GM11168 (cell line): ENCODE measurements around the gene ZNF3.

Experiments used
- in situ Hi-C: fragments of 300-500 bp; cut with MboI; formaldehyde crosslinking; loops from one replicate; pipeline ENCODE4 v1.12.0; 2022; ENCODE audit warnings: low sequenced_read_pairs; ENCODE audit not compliant: unreplicated experiment

Gene ZNF3

DNA sequence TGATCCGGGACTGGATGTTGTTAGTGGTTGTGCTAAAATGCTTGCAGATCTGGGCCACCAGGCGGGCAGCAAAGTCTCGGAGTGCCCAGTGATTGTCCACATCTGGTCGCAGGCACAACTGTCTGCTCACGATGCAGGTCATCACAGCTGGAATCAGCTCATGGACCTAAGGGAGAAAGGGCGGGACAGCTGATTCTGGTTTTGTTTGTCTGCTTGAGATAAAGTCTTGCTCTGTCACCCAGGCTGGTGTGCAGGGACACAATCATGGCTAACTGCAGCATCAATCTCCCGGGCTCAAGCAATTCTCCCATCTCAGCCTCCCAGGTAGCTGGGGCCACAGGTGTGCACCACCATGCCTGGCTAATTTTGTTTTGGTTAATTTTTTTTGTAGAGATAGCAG lies 29.6 kb upstream of the ZNF3 start:
- in situ Hi-C loops: no loop called here

DNA sequence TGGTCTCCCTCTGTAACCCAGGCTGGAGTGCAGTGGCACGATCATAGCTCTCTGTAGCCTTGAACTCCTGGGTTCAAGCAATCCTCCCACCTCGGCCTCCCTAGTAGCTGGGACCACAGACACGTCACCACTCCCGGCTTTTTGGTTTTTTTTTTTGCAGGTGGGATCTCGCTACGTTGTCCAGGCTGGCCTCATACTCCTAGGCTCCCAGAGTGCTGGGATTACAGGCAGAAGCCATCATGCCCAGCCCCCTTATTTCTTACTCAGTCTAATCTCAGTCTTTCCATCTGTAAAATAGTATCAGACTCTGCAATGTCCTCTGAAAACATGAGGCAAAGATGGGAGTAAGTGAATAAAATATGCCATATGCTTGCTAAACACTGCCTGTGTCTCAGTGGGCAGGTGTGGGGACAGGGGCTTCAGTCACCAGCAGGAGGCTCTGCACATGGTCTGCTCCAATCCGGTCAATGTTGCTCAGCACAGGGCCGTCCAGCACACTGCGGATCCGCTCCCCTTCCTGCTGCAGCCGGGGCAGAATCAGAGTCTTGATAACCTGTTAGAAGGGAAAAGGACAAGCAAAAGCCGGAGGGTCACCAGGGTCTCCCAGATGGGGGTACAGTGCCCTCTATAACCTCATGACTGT lies 28.1 kb upstream of the ZNF3 start:
- in situ Hi-C loops: no loop called here

- in situ Hi-C loops: no loop called here
Observed at GRCh38 chr7:100107890-100108289, 26.4 kb upstream of the ZNF3 start.

DNA sequence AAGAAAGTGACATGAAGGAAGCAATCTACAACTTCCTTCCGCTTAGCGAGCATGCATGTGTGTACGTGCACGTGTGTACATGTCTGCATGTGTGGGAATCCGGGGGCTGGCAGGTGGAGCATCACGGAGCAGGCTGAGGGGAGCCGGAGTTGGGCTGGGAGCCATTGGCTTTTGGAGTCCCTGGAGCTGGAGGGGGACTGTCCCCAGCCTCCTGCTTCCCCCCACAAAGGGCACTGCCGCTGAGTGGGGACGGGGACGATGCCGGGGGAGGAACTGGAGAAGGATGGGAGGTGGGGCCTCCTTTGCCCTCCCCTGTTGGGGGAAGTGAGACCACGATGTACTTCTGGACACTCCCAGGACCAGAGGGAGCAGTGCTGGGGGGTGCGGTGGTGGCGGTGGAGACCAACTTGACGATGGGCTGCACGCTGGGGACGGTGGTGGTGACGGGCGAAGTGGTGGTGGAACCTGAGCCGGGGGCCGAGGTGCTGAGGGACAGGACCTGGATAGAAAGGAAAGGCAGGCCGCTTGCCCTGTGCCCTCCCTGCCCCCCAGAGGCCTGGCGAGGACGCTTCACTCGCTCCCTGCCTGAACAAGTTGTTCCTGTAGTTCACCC lies 25.7 kb upstream of the ZNF3 start:
- in situ Hi-C loops: no loop called here

DNA sequence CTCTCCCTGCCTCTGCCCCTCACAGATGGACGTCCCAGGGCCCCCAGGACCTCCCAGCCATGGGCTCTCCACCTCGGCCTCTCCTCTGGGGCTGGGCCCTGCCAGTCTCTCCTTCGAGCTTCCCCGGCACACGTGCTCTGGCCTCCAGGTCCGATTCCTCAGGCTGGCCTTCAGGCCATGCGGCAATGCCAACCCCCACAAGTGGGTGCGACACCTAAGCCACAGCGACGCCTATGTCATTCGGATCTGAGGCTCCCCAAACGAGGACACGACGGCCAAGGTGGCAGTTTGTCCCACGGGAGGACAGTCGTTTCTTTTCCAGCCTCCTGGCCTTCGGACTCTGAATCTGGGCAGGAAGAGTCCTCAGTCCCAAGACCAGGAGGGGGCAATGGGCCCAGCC lies 25.1 kb upstream of the ZNF3 start:
- in situ Hi-C loops: no loop called here

- in situ Hi-C loops: no loop called here
Observed at GRCh38 chr7:100105534-100105933, 24.0 kb upstream of the ZNF3 start.

DNA sequence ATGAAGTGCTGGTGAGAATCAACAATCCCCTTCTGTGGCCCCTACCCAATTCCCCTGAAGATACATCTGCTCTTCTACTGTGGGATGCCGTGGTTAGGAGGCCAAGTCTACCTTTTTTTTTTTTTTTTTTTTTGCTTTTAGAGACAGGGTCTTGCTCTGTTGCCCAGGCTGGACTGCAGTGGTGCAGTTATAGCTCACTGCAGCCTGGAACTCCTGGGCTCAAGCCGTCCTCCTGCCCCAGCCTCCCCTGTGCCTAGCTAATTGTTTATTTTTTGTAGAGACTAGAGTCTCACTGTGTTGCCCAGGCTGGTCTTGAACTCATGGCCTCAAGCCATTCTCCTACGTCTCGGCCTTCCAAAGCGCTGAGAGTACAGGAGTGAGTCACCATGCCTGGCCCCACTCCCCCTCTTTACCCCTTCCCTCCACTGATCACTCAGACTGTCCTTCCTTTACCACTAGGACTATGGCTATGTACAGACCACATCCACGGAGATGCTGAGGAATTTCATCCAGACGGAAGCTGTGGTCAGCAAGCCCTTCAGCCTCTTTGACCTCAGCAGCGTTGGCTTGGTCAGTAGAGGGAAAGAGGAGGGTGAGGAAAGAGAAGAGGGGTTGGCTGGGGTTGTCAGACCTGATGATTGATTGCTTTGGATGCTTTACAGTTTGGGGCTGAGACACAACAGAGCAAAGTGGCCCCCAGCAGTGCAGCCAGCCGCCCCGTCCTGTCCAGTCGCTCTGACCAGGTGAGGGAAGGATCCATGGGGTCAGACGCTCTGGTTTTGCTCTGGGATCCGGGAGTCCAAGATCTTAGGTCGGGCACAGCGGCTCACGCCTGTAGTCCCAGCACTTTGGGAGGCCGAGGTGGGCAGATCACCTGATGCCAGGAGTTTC lies 21.7 kb upstream of the ZNF3 start:
- in situ Hi-C loops: no loop called here

DNA sequence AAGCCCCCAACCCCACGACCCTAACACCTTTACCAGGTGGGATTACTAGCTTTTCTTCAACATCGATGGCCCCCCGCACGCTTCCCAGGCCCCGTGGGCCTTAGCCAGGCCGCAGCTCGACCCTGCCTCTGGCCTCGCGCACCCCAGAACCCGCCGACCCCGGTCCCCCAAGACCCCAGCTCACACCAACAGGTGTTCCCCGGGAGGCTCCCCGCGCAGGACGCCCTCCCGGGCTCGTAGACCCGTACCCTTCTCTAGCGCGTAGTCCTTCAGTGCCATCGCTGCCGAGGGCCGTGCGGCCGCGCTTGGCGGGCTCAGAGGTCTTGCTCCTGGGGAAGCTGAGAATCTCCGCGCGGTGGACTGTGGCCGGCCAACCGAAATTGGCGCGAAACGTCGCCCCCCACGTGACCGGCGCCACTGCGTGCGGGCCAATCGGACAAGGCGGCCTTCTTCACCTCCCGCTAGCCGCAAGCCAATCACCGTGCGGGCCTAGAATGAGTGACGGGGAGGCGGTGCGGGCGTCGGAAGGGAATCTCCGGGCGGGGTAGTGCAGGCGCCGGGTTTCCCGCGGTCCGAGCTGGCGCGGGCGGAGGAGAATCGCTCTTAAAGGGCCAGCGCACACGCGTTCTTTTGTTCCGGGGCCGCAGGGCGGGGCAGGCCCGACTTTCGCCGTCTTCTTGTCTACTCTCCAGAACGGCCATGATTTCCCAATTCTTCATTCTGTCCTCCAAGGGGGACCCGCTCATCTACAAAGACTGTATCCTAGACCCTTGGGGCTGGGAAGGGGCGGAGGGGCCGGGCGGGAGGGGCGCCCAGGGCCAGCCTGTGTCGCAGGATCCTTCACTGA lies 19.7 kb upstream of the ZNF3 start, which contains the start of the genes AP4M1 and MCM7:
Gene AP4M1, plus strand, starts transcription at position 628 of the 847 bp plus-strand sequence. Its CDS starts 72 bp downstream, at position 700.
Gene MCM7, minus strand, starts transcription at position 382 of the 847 bp plus-strand sequence. Its CDS starts 103 bp downstream, at position 279.
- in situ Hi-C loops: no loop called here

DNA sequence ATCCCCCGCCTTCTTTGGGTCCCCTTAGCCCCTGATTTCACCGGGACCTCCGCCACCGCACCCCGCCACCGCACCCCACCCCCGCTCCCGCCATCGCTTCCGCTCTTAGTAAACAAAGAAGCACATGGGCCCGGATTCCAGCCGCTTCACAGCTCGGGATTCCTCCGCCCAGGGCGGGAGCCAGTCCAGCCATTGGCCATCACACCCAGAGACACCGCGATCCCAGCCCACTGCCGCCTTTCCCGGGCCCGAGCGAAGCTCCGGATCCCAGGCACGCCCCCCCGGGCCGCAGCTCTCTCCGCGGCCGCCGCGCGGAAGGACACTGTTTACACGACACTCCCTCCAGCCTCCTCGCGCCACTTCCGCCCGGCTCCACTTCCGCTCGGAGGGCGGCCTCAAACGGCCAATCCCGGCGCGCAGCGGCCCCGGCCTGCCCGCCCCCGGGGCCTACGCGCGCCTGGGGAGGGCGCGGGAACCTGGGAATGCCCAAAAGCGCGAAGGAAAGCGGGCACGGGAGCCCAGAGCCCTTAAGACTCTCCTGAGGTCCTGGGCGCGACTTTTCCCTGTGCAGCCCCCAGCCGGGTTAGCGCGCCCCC lies 19.0 kb upstream of the ZNF3 start:
- in situ Hi-C loops: no loop called here

DNA sequence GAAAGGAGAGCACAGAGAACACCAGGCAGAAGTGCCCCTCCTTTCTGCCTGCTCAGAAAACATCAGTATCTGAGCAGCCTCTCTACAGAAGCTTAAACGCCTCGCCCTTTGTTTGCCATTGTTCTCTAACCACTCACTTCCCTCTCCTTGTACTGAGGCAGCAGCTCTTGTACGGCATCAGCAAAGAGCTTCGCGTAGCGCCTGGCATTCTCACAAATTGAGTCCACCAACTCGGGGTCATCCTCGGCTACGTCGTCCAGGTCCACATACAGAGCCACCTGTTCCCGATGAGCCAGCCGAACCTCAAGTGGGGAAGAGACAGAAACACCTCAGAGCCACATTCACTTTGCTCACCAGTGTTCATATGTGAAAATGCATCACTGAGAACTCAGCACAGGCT lies 17.9 kb upstream of the ZNF3 start:
- in situ Hi-C loops: no loop called here

DNA sequence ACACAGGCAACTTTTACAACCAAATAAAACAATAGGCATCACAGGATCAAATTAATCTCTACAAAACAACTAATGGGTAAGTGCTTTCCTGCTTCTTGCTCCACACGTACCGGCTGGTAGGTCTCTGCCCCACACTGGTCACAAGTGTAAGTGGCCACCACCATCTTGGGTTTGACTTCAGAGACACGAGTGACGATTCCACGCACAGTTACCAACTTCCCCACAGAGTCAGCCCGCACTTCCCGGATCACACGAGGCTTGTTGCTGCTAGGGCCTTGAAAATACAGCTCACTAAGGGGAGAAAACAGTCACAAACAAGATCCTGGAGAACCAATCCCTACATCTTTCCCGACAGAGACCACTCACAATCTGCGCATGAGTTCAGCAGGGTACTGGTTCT lies 17.4 kb upstream of the ZNF3 start:
- in situ Hi-C loops: no loop called here

DNA sequence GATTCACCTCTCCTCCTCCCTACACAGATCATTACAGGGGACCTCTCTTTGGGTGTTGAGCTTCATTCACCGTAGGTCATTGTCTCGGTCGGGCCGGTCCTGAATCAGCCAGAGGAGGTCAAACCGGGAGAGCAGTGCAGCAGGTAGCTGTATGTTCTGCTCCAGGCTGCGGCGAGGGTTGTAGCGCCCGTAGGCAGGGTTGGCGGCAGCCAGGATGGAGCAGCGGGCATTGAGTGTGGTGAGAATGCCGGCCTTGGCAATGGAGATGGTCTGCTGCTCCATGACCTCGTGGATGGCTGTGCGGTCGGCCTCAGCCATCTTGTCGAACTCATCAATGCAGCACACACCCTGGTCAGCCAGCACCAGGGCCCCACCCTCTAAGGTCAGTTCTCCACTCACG lies 14.2 kb upstream of the ZNF3 start:
- in situ Hi-C loops: no loop called here

- in situ Hi-C loops: no loop called here
Observed at GRCh38 chr7:100095289-100095688, 13.8 kb upstream of the ZNF3 start.

DNA sequence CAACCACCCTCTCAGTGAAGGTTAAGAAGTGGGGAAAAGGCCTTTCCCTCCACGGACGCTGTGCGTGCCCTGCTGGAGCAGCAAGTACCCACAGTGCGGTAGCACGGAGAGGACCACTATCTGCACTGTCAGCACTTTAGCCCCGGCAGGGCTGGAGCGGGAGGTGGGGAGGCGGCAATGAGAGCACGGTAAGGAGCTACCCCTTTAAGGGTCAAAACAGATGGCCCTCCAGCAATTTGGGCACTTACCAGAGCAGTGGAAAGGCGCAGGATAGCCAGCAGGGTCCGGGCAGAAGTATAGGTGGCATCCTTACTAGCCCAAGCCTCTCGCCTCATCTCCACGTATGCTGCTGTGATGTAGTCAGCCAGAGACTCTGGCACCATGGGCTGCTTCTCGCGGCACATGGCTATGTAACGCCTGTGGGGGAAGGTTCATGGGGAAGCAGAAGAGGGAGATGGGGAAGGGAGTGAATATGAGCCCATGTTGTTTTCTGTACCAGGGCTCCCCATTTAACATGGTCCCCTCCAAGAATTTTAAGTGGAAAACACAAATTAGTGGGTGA lies 12.5 kb upstream of the ZNF3 start:
- in situ Hi-C loops: no loop called here

DNA sequence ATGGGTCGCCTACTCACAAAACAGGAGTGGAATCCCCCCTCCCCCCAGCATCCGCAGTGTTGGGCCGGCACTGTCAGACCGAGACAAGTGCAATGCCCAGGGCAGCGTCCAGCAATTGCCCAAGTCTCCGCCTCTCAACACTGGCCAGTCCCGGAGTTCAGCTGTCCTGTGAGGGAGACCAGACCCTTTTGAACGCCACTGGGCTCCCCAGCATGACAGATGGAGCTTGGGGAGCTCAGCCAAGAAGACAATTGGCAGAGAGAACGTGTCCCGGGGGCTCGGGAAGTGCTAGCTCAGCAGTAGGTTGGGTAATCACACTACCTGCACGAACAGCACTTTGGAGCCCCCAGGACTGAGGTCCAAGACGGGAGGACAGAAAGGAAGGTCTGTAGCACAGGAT lies 12.0 kb upstream of the ZNF3 start:
- in situ Hi-C loops: no loop called here

DNA sequence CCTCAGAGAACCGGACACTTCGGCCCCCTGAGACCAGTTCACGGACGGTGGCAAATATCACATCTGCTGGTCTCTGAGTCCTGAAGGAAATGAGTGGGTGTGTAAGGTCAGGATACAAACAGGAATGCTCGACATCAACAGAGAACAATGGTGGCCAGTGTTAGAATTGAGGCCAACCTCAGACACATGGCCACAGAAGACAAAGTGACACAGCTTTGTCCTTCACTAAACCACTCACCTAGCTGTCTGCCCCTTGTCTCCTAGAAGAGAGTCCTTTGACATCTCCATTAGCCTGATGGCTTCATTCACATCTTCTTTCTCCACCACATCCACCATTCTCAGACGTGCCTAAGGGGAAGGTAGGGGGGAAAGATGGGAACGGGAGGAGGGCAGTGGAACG lies 11.5 kb upstream of the ZNF3 start:
- in situ Hi-C loops: no loop called here

- in situ Hi-C loops: no loop called here
Observed at GRCh38 chr7:100091411-100092181, 10.1 kb upstream of the ZNF3 start.

GRCh38 chr7:100090527-100091410 lies 9.2 kb upstream of the ZNF3 start:
- in situ Hi-C loops: no loop called here
